A549 (cell line): ENCODE results near the gene EXOC6.

ENCODE experiments used
- BHLHE40 ChIP-seq: IDR thresholded peaks from 2 replicates; pipeline ENCODE4 v1.6.1; 2012; ENCODE audit warnings: low read depth, low read length, inconsistent platforms
- CBX8 ChIP-seq: fragments of 200-600 bp; sonication (generic); IDR thresholded peaks from 2 replicates; pipeline ENCODE4 v1.6.1; 2016
- CTCF ChIP-seq: fragments of >200 bp; sonication (Bioruptor Twin); formaldehyde crosslinking; IDR thresholded peaks from 3 replicates; pipeline ENCODE4 v1.5.1; 2016
- E2F6 ChIP-seq: IDR thresholded peaks from 2 replicates; pipeline ENCODE4 v1.6.1; 2012; ENCODE audit warnings: low read depth, borderline replicate concordance
- EP300 ChIP-seq, 2 experiments: fragments of >200 bp; sonication (Bioruptor Twin); formaldehyde crosslinking; IDR thresholded peaks; 2 replicates in 1 of 2; 3 replicates in 1 of 2; pipeline ENCODE4 v1.6.1; 2016 to 2017
- JUN ChIP-seq, 2 experiments: fragments of >200 bp; sonication (Bioruptor Twin); formaldehyde crosslinking; IDR thresholded peaks; 2 replicates in 1 of 2; 3 replicates in 1 of 2; pipeline ENCODE4 v1.6.1; 2016 to 2017
- MAX ChIP-seq: IDR thresholded peaks from 2 replicates; pipeline ENCODE4 v1.6.1; 2012
- POLR2A ChIP-seq: IDR thresholded peaks from 2 replicates; pipeline ENCODE4 v1.6.1; 2012; ENCODE audit warnings: mild to moderate bottlenecking, low read length
- USF2 ChIP-seq: fragments of 450-650 bp; IDR thresholded peaks from 2 replicates; pipeline ENCODE4 v1.6.1; 2014; ENCODE audit warnings: antibody characterized with exemption
- ZFP36 ChIP-seq: fragments of 450-650 bp; IDR thresholded peaks from 2 replicates; pipeline ENCODE4 v1.6.1; 2014; ENCODE audit warnings: borderline replicate concordance; ENCODE audit not compliant: partially characterized antibody

- TF ChIP-seq POLR2A (no peak), BHLHE40 (no peak), E2F6 (no peak), USF2 (no peak), JUN (IDR thresholded peaks at IDR 0.05) (no peak), CTCF (no peak; the same call in 2 of the 3 replicates), CBX8 (no peak), EP300 (IDR thresholded peaks at IDR 0.05) (no peak), ZFP36 (no peak), MAX (no peak)
Observed at GRCh38 chr10:92844746-92845145, 3.6 kb upstream of the EXOC6 start.
